ENCODE data around the gene ANKRD36. TPM values are rescaled to one million over a fixed set of nuclear protein-coding genes. Genes with fewer than 3 reads are reported as not detected.
"Not testable (repeated sequence)": the region's sequence is repeated elsewhere in the genome, so short reads cannot be mapped to it uniquely, and the experiment has no call there.

The ANKRD36 gene
- total RNA-seq, 1 experiment from 2014 or later: 12.6 TPM

GRCh38 chr2:97261192-97261591 is 148.2 kb downstream of the ANKRD36 start:
- H4K20me1 ChIP-seq (ENCODE audit: low read length); H3K79me2 ChIP-seq (ENCODE audit: low read length); H3K4me2 ChIP-seq (ENCODE audit: low read length); H3K27ac ChIP-seq (ENCODE audit: low read length); H3F3A ChIP-seq (ENCODE audit: low read length, unreplicated experiment); H3K27me3 ChIP-seq (ENCODE audit: low read length); H3K36me3 ChIP-seq (ENCODE audit: low read depth, low read length); H3K4me1 ChIP-seq (ENCODE audit: insufficient read depth, low read length); H3K4me3 ChIP-seq (ENCODE audit: low read length); H3K9me2 ChIP-seq (replicated peaks; ENCODE audit: low read length); H3K9me3 ChIP-seq (ENCODE audit: low read length); H3K9ac ChIP-seq (ENCODE audit: low read length); POLR2A ChIA-PET (ENCODE audit: unreplicated experiment); DNase-seq; BruUV-seq (replicated peaks); H2AFZ ChIP-seq (ENCODE audit: low read length); intact Hi-C loops (cut with micrococcal nuclease); ATAC-seq; CTCF ChIA-PET: not testable (repeated sequence)

- H3K9me3 ChIP-seq (ENCODE audit: low read length); H3K27ac ChIP-seq (ENCODE audit: low read length); H3K4me1 ChIP-seq (ENCODE audit: insufficient read depth, low read length); ATAC-seq; H2AFZ ChIP-seq (ENCODE audit: low read length); H3K9ac ChIP-seq (ENCODE audit: low read length); H4K20me1 ChIP-seq (ENCODE audit: low read length); H3K9me2 ChIP-seq (replicated peaks; ENCODE audit: low read length); DNase-seq; CTCF ChIA-PET; POLR2A ChIA-PET (ENCODE audit: unreplicated experiment); H3K79me2 ChIP-seq (ENCODE audit: low read length); H3K4me2 ChIP-seq (ENCODE audit: low read length); H3K4me3 ChIP-seq (ENCODE audit: low read length); intact Hi-C loops (cut with micrococcal nuclease); H3F3A ChIP-seq (ENCODE audit: low read length, unreplicated experiment); H3K27me3 ChIP-seq (ENCODE audit: low read length); H3K36me3 ChIP-seq (ENCODE audit: low read depth, low read length); BruUV-seq (replicated peaks): not testable (repeated sequence)
Measured at GRCh38 chr2:97266449-97266848, 153.5 kb downstream of the ANKRD36 start.

GRCh38 chr2:97267411-97268074 is 154.6 kb downstream of the ANKRD36 start:
- no peaks in the 10 kb centered on the region for H3K4me1 ChIP-seq (ENCODE audit: insufficient read depth, low read length)
- no peak overlapping the region for H3K9ac ChIP-seq (ENCODE audit: low read length)
- no peaks in the 10 kb centered on the region for H3K79me2 ChIP-seq (ENCODE audit: low read length)
- H3K9me3 ChIP-seq (ENCODE audit: low read length): no peaks in the 10 kb centered on the region
- intact Hi-C loops (cut with micrococcal nuclease): no loop called here
- H3K27me3 ChIP-seq (ENCODE audit: low read length): no peaks in the 10 kb centered on the region
- DNase-seq: peak; percentile 1
- H3K27ac ChIP-seq (ENCODE audit: low read length): no peak overlapping the region
- no peak overlapping the region for H3K4me2 ChIP-seq (ENCODE audit: low read length)
- CTCF ChIA-PET: no interaction called here
- H3F3A ChIP-seq (ENCODE audit: low read length, unreplicated experiment): no peaks in the 10 kb centered on the region
- POLR2A ChIA-PET (ENCODE audit: unreplicated experiment): no interaction called here
- H3K4me3 ChIP-seq (ENCODE audit: low read length): no peak overlapping the region
- H3K9me2 ChIP-seq (replicated peaks; ENCODE audit: low read length): no peaks in the 10 kb centered on the region
- no TSS peak for BruUV-seq (replicated peaks)
- TF ChIP-seq CTCF (conservative IDR thresholded peaks at IDR 0.05; ENCODE audit: low read depth, low read length): no peak
- TF ChIP-seq EZH2 (IDR thresholded peaks at IDR 0.05; ENCODE audit: low read length, unreplicated experiment): no peak
- TF ChIP-seq EZH2phosphoT487 (IDR thresholded peaks at IDR 0.05; ENCODE audit: borderline replicate concordance, low read length): no peak
- H4K20me1 ChIP-seq (ENCODE audit: low read length): no peaks in the 10 kb centered on the region
- ATAC-seq: no peak
- no peak overlapping the region for H2AFZ ChIP-seq (ENCODE audit: low read length)
- H3K36me3 ChIP-seq (ENCODE audit: low read depth, low read length): no peaks in the 10 kb centered on the region

- POLR2A ChIA-PET (ENCODE audit: unreplicated experiment); H3K4me3 ChIP-seq (ENCODE audit: low read length); ATAC-seq; H4K20me1 ChIP-seq (ENCODE audit: low read length); H3K4me2 ChIP-seq (ENCODE audit: low read length); H3K79me2 ChIP-seq (ENCODE audit: low read length); H3F3A ChIP-seq (ENCODE audit: low read length, unreplicated experiment); H3K9me3 ChIP-seq (ENCODE audit: low read length); H3K9ac ChIP-seq (ENCODE audit: low read length); BruUV-seq (replicated peaks); intact Hi-C loops (cut with micrococcal nuclease); H2AFZ ChIP-seq (ENCODE audit: low read length); CTCF ChIA-PET; H3K36me3 ChIP-seq (ENCODE audit: low read depth, low read length); DNase-seq; H3K4me1 ChIP-seq (ENCODE audit: insufficient read depth, low read length); H3K27me3 ChIP-seq (ENCODE audit: low read length); H3K9me2 ChIP-seq (replicated peaks; ENCODE audit: low read length); H3K27ac ChIP-seq (ENCODE audit: low read length): not testable (repeated sequence)
Measured at GRCh38 chr2:97268075-97268591, 155.2 kb downstream of the ANKRD36 start.

- CTCF ChIA-PET; H3K27ac ChIP-seq (ENCODE audit: low read length); H3K9ac ChIP-seq (ENCODE audit: low read length); H3F3A ChIP-seq (ENCODE audit: low read length, unreplicated experiment); H3K36me3 ChIP-seq (ENCODE audit: low read depth, low read length); DNase-seq; POLR2A ChIA-PET (ENCODE audit: unreplicated experiment); ATAC-seq; H3K79me2 ChIP-seq (ENCODE audit: low read length); H3K4me2 ChIP-seq (ENCODE audit: low read length); H3K4me1 ChIP-seq (ENCODE audit: insufficient read depth, low read length); H3K27me3 ChIP-seq (ENCODE audit: low read length); H3K9me2 ChIP-seq (replicated peaks; ENCODE audit: low read length); H3K4me3 ChIP-seq (ENCODE audit: low read length); H2AFZ ChIP-seq (ENCODE audit: low read length); BruUV-seq (replicated peaks); intact Hi-C loops (cut with micrococcal nuclease); H3K9me3 ChIP-seq (ENCODE audit: low read length); H4K20me1 ChIP-seq (ENCODE audit: low read length): not testable (repeated sequence)
Measured at GRCh38 chr2:97276232-97276798, 163.4 kb downstream of the ANKRD36 start.

- H2AFZ ChIP-seq (ENCODE audit: low read length); H3K27me3 ChIP-seq (ENCODE audit: low read length); H3K4me1 ChIP-seq (ENCODE audit: insufficient read depth, low read length); H3K9me3 ChIP-seq (ENCODE audit: low read length); H3K36me3 ChIP-seq (ENCODE audit: low read depth, low read length); intact Hi-C loops (cut with micrococcal nuclease); H3F3A ChIP-seq (ENCODE audit: low read length, unreplicated experiment); H3K4me3 ChIP-seq (ENCODE audit: low read length); CTCF ChIA-PET; ATAC-seq; H3K79me2 ChIP-seq (ENCODE audit: low read length); H3K4me2 ChIP-seq (ENCODE audit: low read length); H3K27ac ChIP-seq (ENCODE audit: low read length); H3K9ac ChIP-seq (ENCODE audit: low read length); H3K9me2 ChIP-seq (replicated peaks; ENCODE audit: low read length); BruUV-seq (replicated peaks); DNase-seq; POLR2A ChIA-PET (ENCODE audit: unreplicated experiment); H4K20me1 ChIP-seq (ENCODE audit: low read length): not testable (repeated sequence)
Measured at GRCh38 chr2:97285187-97285586, 172.2 kb downstream of the ANKRD36 start.

Data from PC-3 (cell line).